Stimulated activated naive CD8-positive, alpha-beta T cell treated with anti-CD3 and anti-CD28 coated beads, Interleukin-15, Interleukin-2, amounts not matched to agents 100 ng/mL and 50 ng/mL, for 24 hours (primary cell): Measurements from ENCODE around the gene KIFBP.
"Not testable (repeated sequence)": the region's sequence is repeated elsewhere in the genome, so short reads cannot be mapped to it uniquely, and the experiment has no call there.

Experiments
- H3K27ac Mint-ChIP-seq: one replicate; pipeline ENCODE4 v1.8.0; 2021; ENCODE audit warnings: mild to moderate bottlenecking, mixed read lengths
- H3K27me3 Mint-ChIP-seq: one replicate; pipeline ENCODE4 v1.8.0; 2021; ENCODE audit warnings: mixed read lengths
- H3K36me3 Mint-ChIP-seq: one replicate; pipeline ENCODE4 v1.8.0; 2021; ENCODE audit warnings: low read depth, mixed read lengths
- H3K4me1 Mint-ChIP-seq: one replicate; pipeline ENCODE4 v1.8.0; 2021; ENCODE audit warnings: low read depth, mixed read lengths
- H3K4me3 Mint-ChIP-seq: one replicate; pipeline ENCODE4 v1.8.0; 2021; ENCODE audit warnings: mild to moderate bottlenecking, mixed read lengths
- H3K9me3 Mint-ChIP-seq: one replicate; pipeline ENCODE4 v1.8.0; 2021; ENCODE audit warnings: mixed read lengths

KIFBP gene

DNA sequence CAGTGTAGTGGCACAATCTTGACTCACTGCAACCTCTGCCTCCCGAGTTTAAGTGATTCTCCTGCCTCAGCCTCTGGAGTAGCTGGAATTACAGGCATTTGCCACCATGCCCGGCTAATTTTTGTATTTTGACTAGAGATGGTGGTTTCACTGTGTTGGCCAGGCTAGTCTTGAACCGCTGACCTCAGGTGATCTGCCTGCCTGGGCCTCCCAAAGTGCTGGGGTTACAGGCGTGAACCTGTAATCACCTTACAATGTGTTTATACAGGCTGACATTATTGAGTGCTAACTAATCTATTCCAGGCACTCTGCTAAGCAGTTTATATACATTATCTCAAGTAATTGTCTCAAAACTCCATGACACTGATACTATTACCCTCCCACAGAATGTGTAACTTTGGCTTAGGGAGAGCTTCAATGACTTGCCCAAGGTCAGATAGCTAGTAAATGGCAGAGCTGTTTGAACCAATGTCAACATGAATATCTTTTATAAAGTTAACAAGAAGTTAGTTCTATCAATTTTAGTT lies 36.8 kb downstream of the KIFBP start:
- Mint-ChIP-seq H3K4me1 (peaks cover 11% of the 10 kb centered on the region), H3K27me3 (no peaks in the 10 kb centered on the region), H3K9me3 (no peaks in the 10 kb centered on the region), H3K36me3 (no peaks in the 10 kb centered on the region), H3K27ac (no peak overlapping the region), H3K4me3 (no peak overlapping the region)

DNA sequence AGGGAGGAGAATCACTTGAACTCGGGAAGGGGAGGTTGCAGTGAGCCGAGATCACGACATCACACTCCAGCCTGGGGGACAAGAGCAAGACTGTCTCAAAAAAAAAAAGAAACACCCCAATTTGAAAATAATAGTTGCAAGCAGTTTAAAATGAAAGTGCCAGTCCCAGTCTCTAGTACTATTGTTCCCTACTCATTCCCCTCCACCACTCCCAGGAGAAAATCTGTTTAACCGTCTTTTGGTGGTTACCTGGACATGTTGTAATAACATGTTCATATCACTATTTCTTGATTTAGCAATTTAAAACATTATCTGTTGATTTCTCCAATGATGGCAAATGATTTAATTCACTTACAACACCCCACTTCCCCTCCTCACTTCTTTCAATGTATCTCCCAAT lies 44.7 kb downstream of the KIFBP start:
- H3K4me1 Mint-ChIP-seq = no peaks in the 10 kb centered on the region
- no peaks in the 10 kb centered on the region for H3K36me3 Mint-ChIP-seq
- H3K9me3 Mint-ChIP-seq = no peaks in the 10 kb centered on the region
- no peak overlapping the region for H3K4me3 Mint-ChIP-seq
- no peak overlapping the region for H3K27ac Mint-ChIP-seq
- no peaks in the 10 kb centered on the region for H3K27me3 Mint-ChIP-seq

DNA sequence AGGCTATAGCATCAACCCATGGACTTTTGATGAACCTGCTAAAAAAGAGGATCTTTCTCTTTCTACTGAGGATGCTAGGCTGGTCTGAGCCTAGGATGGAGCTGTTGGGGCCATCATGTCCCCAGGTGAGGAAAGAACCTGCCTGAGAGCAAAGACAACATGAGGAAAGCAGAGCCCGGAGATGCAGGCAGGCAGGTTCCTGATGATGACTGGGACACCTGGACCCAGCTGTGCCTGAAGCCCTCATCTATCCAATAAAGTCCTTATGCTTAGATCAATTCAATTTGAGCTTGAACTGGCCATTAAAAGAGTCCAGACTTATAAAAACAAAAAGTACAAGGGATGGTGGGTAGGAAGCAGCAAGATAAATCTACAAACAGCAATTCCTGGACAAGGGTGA lies 48.9 kb downstream of the KIFBP start:
- H3K27me3 Mint-ChIP-seq = no peaks in the 10 kb centered on the region

GRCh38 chr10:69040904-69041303 lies 52.3 kb downstream of the KIFBP start:
- H3K27me3 Mint-ChIP-seq, H3K36me3 Mint-ChIP-seq, H3K4me3 Mint-ChIP-seq, H3K9me3 Mint-ChIP-seq, H3K27ac Mint-ChIP-seq: not testable (repeated sequence)
- H3K4me1 Mint-ChIP-seq = peaks cover 24% of the 10 kb centered on the region

More for the DNA sequence above, 48.9 kb downstream of the KIFBP start:
- Mint-ChIP-seq H3K27ac (no peak overlapping the region), H3K4me1 (no peaks in the 10 kb centered on the region), H3K36me3 (no peaks in the 10 kb centered on the region), H3K4me3 (no peak overlapping the region), H3K9me3 (no peaks in the 10 kb centered on the region)

- no peaks in the 10 kb centered on the region for H3K9me3 Mint-ChIP-seq
These were observed 53.8 kb downstream of the KIFBP start for GRCh38 chr10:69042417-69042816.

DNA sequence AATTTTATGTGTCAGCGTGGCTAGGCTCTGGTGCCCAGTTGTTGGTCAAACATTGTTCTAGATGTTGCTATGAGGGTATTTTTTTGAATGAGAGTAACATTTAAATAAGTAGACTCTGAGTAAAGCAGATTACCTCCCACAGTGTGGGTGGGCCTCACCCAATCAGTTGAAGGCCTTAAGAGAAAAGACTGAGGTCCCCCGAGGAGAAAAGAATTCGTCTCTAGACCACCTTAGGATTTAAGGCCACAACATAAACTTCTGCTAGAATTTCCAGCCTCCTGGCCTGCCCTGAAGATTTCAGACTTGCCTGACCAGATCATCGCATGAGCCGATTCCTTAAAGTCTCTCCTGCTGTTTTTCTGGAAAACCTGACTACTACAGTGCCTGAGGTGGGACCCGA lies 54.2 kb downstream of the KIFBP start:
- Mint-ChIP-seq H3K36me3 (no peaks in the 10 kb centered on the region), H3K27me3 (no peaks in the 10 kb centered on the region), H3K4me3 (no peak overlapping the region), H3K27ac (peak overlapping the region; percentile 31), H3K4me1 (peaks cover 44% of the 10 kb centered on the region), H3K9me3 (no peaks in the 10 kb centered on the region)

More at GRCh38 chr10:69042417-69042816, 53.8 kb downstream of the KIFBP start:
- H3K36me3 Mint-ChIP-seq = no peaks in the 10 kb centered on the region
- H3K4me1 Mint-ChIP-seq = peaks cover 39% of the 10 kb centered on the region
- H3K27me3 Mint-ChIP-seq = no peaks in the 10 kb centered on the region
- H3K4me3 Mint-ChIP-seq = no peak overlapping the region
- H3K27ac Mint-ChIP-seq = no peak overlapping the region

DNA sequence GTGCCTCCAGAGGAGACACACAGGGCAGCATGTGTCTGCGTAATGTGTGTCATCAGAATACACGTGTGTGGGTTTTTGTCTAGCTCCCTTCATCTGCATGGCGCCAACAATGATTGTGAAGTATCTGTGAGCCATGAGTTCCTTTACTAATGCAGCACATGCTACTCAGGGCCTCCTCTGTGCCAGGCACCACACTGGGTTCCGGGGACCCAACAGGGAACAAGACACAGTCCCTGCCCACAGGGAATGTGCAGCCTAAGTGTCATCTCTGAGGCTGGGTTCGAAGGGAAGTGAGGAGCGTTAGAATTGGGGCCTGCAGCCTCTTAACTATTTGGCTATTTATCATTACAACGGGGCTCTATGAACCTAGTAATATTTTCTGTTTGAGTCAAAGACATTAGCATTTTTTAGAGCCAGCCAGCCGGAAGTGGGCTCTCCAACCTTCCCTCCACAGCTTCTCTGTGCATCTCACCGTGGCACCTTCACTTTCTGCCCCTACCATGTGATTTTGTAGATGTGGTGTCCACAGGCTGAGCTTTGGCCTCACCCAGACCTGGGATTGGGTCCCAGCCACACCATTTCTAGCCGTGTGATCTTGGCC lies 55.4 kb downstream of the KIFBP start:
- Mint-ChIP-seq H3K27ac (peak overlapping the region; percentile 95), H3K27me3 (no peaks in the 10 kb centered on the region), H3K36me3 (no peaks in the 10 kb centered on the region), H3K4me3 (peak overlapping the region; percentile 33), H3K4me1 (peaks cover 56% of the 10 kb centered on the region), H3K9me3 (no peaks in the 10 kb centered on the region)

DNA sequence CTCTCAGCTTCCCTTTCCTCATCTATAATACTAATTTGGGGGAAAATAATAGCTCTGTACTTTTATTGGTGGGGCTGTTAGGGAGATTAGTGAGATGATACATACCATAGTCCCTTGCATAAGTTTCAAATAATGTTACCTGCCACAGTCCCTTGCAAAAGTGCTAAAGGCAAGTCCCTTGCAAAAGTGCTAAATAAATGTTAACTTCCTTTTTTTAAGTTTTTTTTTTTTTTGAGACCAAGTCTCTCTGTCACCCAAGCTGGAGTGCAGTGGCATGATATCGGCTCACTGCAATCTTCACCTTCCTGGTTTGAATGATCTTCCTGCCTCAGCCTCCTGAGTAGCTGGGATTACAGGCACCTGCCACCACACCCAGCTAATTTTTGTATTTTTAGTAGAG lies 55.9 kb downstream of the KIFBP start:
- Mint-ChIP-seq H3K4me3 (peak overlapping the region; percentile 33), H3K27me3 (no peaks in the 10 kb centered on the region), H3K36me3 (no peaks in the 10 kb centered on the region), H3K27ac (peak overlapping the region; percentile 95), H3K4me1 (peaks cover 57% of the 10 kb centered on the region), H3K9me3 (no peaks in the 10 kb centered on the region)

GRCh38 chr10:69045441-69046300 lies 57.1 kb downstream of the KIFBP start:
- Mint-ChIP-seq H3K27ac (peak overlapping the region; percentile 83), H3K4me1 (peaks cover 60% of the 10 kb centered on the region), H3K27me3 (no peaks in the 10 kb centered on the region), H3K9me3 (no peaks in the 10 kb centered on the region), H3K36me3 (no peaks in the 10 kb centered on the region), H3K4me3 (peak overlapping the region; percentile 59)

DNA sequence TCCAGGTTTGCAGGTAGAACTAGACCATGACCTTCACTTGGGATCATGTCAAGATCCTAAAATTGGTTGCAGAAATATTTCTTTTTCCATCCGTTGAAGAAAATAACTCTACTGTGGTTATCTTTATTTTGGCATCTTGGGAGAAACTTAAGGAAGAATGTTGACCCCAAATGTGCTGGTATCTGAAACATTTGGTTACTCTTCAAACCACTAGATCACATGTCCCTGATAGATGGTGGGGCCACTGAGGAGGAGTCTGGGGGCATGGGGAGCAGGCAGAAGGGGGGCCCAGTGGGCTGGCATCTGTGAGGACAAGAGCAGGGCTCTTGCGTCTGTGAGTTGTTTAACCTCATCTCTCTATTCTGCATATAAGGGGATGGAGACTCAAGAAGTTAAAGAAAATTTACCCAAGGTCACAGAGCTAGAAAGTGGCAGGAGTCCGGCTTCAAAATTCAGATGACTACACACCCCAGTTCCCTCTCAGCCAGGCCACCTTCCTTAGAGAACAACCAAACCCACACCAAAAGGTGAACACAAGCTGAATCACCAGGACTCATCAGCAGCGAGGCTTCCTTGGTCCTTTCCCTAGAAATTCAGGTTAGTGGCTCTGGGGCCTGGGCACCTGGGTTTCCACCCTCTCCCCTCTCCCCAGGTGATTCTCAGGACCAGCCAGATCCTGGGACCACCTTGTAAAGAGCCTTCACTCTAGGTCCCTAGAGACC lies 58.7 kb downstream of the KIFBP start:
- H3K4me1 Mint-ChIP-seq = peaks cover 71% of the 10 kb centered on the region
- H3K27me3 Mint-ChIP-seq = peaks cover 4% of the 10 kb centered on the region
- no peak overlapping the region for H3K4me3 Mint-ChIP-seq
- no peak overlapping the region for H3K27ac Mint-ChIP-seq
- H3K9me3 Mint-ChIP-seq = no peaks in the 10 kb centered on the region
- H3K36me3 Mint-ChIP-seq = no peaks in the 10 kb centered on the region

DNA sequence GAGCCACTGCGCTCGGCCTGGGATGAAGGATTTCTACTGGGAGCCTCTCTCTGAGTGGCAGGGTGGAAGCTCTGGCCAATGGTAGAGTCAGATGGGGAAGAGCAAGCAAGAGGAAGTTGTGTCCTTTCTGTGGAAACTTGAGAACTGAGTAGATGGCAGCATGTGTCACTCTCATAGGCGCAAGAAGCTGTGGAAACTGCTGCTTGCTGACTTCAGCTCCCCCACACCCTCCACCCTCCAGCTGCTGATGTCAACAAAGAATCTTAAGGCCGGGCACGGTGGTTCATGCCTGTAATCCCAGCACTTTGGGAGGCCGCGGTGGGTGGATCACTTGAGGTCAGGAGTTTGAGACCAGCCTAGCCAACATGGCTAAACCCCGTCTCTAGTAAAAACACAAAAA lies 59.5 kb downstream of the KIFBP start:
- H3K36me3 Mint-ChIP-seq = no peaks in the 10 kb centered on the region
- peaks cover 77% of the 10 kb centered on the region for H3K4me1 Mint-ChIP-seq
- H3K27ac Mint-ChIP-seq = peak overlapping the region; percentile 49
- H3K9me3 Mint-ChIP-seq = no peaks in the 10 kb centered on the region
- H3K4me3 Mint-ChIP-seq = no peak overlapping the region
- peaks cover 4% of the 10 kb centered on the region for H3K27me3 Mint-ChIP-seq

DNA sequence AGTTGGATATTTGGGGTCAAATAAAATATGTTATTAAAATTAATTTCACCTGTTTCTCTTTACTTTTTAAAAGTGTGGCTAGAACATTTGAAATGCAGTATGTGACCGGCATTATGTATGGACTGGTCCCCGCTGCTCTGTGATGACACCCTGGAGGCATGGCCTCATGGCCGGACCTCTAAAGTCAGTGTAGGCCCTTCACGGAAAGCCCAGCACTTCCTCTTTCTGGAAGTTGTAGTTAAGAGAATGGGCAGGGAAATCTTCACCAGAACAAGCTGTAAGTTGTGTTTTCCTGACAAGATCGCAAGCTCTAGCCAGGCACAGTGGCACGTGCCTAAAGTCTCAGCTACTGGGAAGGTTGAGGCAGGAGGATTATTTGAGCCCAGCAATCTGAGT lies 61.0 kb downstream of the KIFBP start:
- H3K9me3 Mint-ChIP-seq = no peaks in the 10 kb centered on the region
- no peak overlapping the region for H3K27ac Mint-ChIP-seq
- H3K27me3 Mint-ChIP-seq = peaks cover 4% of the 10 kb centered on the region
- H3K36me3 Mint-ChIP-seq = no peaks in the 10 kb centered on the region
- peaks cover 81% of the 10 kb centered on the region for H3K4me1 Mint-ChIP-seq
- H3K4me3 Mint-ChIP-seq = no peak overlapping the region

DNA sequence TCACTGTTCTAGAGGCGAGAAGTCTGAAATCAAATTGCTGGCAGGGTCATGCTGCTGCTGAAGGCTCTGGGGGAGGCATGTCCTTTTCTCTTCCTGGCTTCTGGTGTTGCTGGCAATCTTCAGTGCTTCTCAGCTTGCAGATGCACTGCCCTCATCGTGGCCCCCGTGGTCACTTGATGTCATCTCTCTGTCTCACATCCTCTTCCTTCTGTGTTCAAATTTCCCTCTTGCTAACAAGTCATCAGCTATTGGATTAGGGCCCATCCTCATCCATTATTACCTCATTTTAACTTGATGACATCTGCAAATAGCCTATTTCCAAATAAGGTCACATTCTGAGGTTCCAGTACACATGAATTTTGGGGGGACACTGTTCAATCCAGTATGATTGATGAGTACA lies 62.7 kb downstream of the KIFBP start:
- no peaks in the 10 kb centered on the region for H3K9me3 Mint-ChIP-seq

GRCh38 chr10:69051710-69052487 lies 63.3 kb downstream of the KIFBP start:
- no peaks in the 10 kb centered on the region for H3K9me3 Mint-ChIP-seq
- H3K36me3 Mint-ChIP-seq = no peaks in the 10 kb centered on the region
- peak overlapping the region; percentile 26 for H3K27ac Mint-ChIP-seq
- peaks cover 80% of the 10 kb centered on the region for H3K4me1 Mint-ChIP-seq
- peaks cover 4% of the 10 kb centered on the region for H3K27me3 Mint-ChIP-seq
- no peak overlapping the region for H3K4me3 Mint-ChIP-seq

More for the DNA sequence above, 62.7 kb downstream of the KIFBP start:
- Mint-ChIP-seq H3K4me1 (peaks cover 80% of the 10 kb centered on the region), H3K27ac (peak overlapping the region; percentile 26), H3K4me3 (no peak overlapping the region), H3K36me3 (no peaks in the 10 kb centered on the region), H3K27me3 (peaks cover 4% of the 10 kb centered on the region)
